DND-41 (cell line): ENCODE results near the gene TMEM74B.

Experiments used
- ATAC-seq: fragments of 200-7000 bp; cut with Tn5 transposase; 3 replicates; pipeline ENCODE4 v1.9.1; 2021; ENCODE audit warnings: low read depth; ENCODE audit not compliant: insufficient read depth
- DNase-seq: peaks from one replicate; pipeline ENCODE4 v3.0.0-alpha.2; 2020
- H2AFZ ChIP-seq: 2 replicates; pipeline ENCODE4 v1.6.0; 2012; ENCODE audit warnings: low read depth, low read length
- H3K27ac ChIP-seq: 2 replicates; pipeline ENCODE4 v1.5.1; 2012; ENCODE audit warnings: low read length, inconsistent platforms
- H3K27me3 ChIP-seq: fragments of 200-600 bp; sonication (generic); 2 replicates; pipeline ENCODE4 v1.6.0; 2012; ENCODE audit warnings: low read length, mild to moderate bottlenecking, inconsistent platforms; ENCODE audit not compliant: insufficient read depth, poor library complexity
- H3K36me3 ChIP-seq: 2 replicates; pipeline ENCODE4 v1.5.1; 2012; ENCODE audit warnings: low read length, inconsistent platforms; ENCODE audit not compliant: insufficient read depth
- H3K4me1 ChIP-seq: 2 replicates; pipeline ENCODE4 v1.5.1; 2012; ENCODE audit warnings: mild to moderate bottlenecking, low read length; ENCODE audit not compliant: insufficient read depth
- H3K4me2 ChIP-seq: 2 replicates; pipeline ENCODE4 v1.6.0; 2012; ENCODE audit warnings: mild to moderate bottlenecking, moderate library complexity, low read length, inconsistent platforms; ENCODE audit not compliant: insufficient read depth
- H3K4me3 ChIP-seq, 2 experiments: fragments of 200-600 bp in 1 of 2; shearing (Covaris generic) in 1 of 2; 2 replicates each; pipeline ENCODE4 v1.5.1; 2012 to 2016; ENCODE audit warnings: inconsistent platforms in 2 of 2, low read length in 2 of 2, mild to moderate bottlenecking in 2 of 2, low read depth in 1 of 2, moderate library complexity in 1 of 2
- H3K79me2 ChIP-seq: 2 replicates; pipeline ENCODE4 v1.6.0; 2012; ENCODE audit warnings: low read length, inconsistent platforms; ENCODE audit not compliant: insufficient read depth
- H3K9ac ChIP-seq: 2 replicates; pipeline ENCODE4 v1.6.0; 2012; ENCODE audit warnings: low read depth, mild to moderate bottlenecking, inconsistent platforms, low read length, moderate library complexity
- H3K9me3 ChIP-seq: 2 replicates; pipeline ENCODE4 v1.5.1; 2012; ENCODE audit warnings: low read length, moderate library complexity, mild to moderate bottlenecking, inconsistent platforms; ENCODE audit not compliant: insufficient read depth, severe bottlenecking
- H4K20me1 ChIP-seq: 2 replicates; pipeline ENCODE4 v1.6.0; 2012; ENCODE audit warnings: low read length; ENCODE audit not compliant: insufficient read depth
- EZH2 ChIP-seq: IDR thresholded peaks from 3 replicates; pipeline ENCODE4 v1.6.1; 2012; ENCODE audit warnings: borderline replicate concordance, low read depth, mild to moderate bottlenecking, moderate library complexity, low read length, inconsistent platforms; ENCODE audit not compliant: severe bottlenecking
- TF ChIP-seq, protein P1 (sequence below): IDR thresholded peaks from 2 replicates; pipeline ENCODE4 v1.5.1; 2012; ENCODE audit warnings: borderline replicate concordance, low read length, moderate library complexity, mild to moderate bottlenecking; ENCODE audit not compliant: poor library complexity, severe bottlenecking; ENCODE audit errors: extremely low read depth

The TMEM74B gene

DNA sequence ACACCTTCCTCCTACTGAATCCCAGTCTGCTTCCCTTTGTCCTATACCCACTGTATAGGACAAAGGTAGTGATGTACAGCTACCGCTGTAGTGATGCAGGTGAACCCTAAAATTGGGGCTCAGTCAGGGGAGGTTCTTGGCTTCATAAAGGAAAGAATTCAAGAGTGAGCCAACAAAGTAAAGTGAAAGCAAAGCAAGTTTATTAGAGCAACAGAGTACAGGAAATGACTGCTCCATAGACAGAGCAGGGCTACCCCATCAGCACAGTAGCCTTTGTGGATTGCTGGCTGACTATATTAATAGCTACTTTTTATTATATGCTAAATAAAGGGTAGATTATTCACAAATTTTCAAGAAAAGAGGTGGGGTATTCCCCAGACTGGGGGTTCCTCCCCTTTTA lies 15.2 kb upstream of the TMEM74B start:
- no peak for DNase-seq
- H3K4me1 ChIP-seq, result no peaks in the 10 kb centered on the region
- H3K9ac ChIP-seq, result no peak overlapping the region
- H3K27ac ChIP-seq, result no peak overlapping the region
- no peaks in the 10 kb centered on the region for H3K27me3 ChIP-seq
- no peaks in the 10 kb centered on the region for H3K36me3 ChIP-seq
- H2AFZ ChIP-seq, result no peak overlapping the region
- H3K4me2 ChIP-seq, result no peak overlapping the region
- no peak for TF ChIP-seq EZH2
- TF ChIP-seq, protein P1, sequence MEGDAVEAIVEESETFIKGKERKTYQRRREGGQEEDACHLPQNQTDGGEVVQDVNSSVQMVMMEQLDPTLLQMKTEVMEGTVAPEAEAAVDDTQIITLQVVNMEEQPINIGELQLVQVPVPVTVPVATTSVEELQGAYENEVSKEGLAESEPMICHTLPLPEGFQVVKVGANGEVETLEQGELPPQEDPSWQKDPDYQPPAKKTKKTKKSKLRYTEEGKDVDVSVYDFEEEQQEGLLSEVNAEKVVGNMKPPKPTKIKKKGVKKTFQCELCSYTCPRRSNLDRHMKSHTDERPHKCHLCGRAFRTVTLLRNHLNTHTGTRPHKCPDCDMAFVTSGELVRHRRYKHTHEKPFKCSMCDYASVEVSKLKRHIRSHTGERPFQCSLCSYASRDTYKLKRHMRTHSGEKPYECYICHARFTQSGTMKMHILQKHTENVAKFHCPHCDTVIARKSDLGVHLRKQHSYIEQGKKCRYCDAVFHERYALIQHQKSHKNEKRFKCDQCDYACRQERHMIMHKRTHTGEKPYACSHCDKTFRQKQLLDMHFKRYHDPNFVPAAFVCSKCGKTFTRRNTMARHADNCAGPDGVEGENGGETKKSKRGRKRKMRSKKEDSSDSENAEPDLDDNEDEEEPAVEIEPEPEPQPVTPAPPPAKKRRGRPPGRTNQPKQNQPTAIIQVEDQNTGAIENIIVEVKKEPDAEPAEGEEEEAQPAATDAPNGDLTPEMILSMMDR, result no peak
- 0 out of 3 replicates have a peak, but pooled peaks have one; percentile 40 for ATAC-seq
- no peak overlapping the region for H3K4me3 ChIP-seq
- peaks cover 2% of the 10 kb centered on the region for H3K9me3 ChIP-seq
- 0 out of 2 replicates have a peak, but pooled peaks cover 4% of the 10 kb centered on the region for H4K20me1 ChIP-seq
- no peaks in the 10 kb centered on the region for H3K79me2 ChIP-seq

DNA sequence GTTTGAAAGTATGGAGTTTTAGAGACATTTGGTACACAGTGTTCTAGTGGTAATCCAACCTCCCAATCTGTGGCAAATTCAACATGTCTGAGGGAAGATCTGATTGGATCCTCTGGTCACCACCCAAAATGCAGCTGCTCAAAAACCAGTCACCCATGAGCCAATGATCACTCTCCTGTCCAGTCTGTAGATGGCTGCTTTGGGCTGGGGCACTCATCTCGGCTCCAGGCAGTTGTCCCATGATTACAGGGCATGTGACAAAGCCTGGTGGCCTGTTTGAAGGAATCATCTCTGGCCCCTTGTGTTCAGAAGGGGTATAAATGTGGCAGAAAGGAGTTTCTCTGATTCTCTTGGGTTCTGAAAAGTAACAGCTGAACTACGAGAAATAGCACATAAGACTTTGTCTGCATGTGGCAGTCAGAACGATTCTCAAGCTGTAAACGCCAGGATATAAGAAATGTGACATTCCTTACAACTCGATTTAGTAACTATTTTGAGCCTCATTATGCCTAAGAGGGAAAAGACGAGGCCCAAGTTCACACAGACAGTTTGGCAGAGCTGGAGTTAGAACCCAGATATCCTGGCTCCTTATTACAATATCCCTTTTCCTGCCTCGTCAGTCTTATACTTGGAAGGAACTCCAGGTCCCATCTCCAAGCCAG lies 14.6 kb upstream of the TMEM74B start:
- Histone ChIP-seq H4K20me1 (0 out of 2 replicates have a peak, but pooled peaks cover 4% of the 10 kb centered on the region), H3K4me3 (no peak overlapping the region), H3K79me2 (no peaks in the 10 kb centered on the region), H3K4me1 (no peaks in the 10 kb centered on the region), H2AFZ (no peak overlapping the region), H3K9me3 (peaks cover 2% of the 10 kb centered on the region), H3K4me2 (no peak overlapping the region), H3K9ac (no peak overlapping the region), H3K36me3 (no peaks in the 10 kb centered on the region), H3K27me3 (no peaks in the 10 kb centered on the region), H3K27ac (no peak overlapping the region)
- ATAC-seq, result no peak
- TF ChIP-seq, protein P1, result no peak
- no peak for TF ChIP-seq EZH2
- no peak for DNase-seq

DNA sequence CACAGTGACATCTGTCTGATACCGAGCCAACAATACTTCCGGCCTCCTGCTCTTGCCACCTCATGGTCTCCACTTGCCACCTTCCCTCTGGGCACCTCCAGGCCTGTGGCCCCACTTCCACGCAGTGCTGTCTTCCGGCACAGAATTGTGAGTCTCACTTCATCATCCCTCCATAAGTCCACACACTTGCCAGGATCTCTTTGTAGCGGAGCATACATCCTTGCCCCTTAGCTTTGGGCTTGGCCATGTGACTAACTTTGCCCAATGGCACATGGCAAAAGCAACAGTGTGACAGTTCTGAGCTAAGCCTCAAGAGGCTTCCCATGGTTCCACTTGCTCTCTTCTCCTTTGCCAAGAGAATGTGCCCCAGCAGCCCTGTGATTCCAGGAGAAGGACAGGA lies 14.0 kb upstream of the TMEM74B start:
- no peak for ATAC-seq
- Histone ChIP-seq H2AFZ (no peak overlapping the region), H3K9ac (no peak overlapping the region)

More for the DNA sequence above, 14.0 kb upstream of the TMEM74B start:
- no peaks in the 10 kb centered on the region for H3K36me3 ChIP-seq
- H3K4me3 ChIP-seq, result no peak overlapping the region
- H3K79me2 ChIP-seq, result no peaks in the 10 kb centered on the region
- H3K27ac ChIP-seq, result no peak overlapping the region
- no peaks in the 10 kb centered on the region for H3K27me3 ChIP-seq
- no peak overlapping the region for H3K4me2 ChIP-seq
- no peaks in the 10 kb centered on the region for H3K4me1 ChIP-seq
- TF ChIP-seq, protein P1, result no peak
- TF ChIP-seq EZH2, result no peak
- no peak for DNase-seq
- peaks cover 2% of the 10 kb centered on the region for H3K9me3 ChIP-seq
- H4K20me1 ChIP-seq, result 0 out of 2 replicates have a peak, but pooled peaks cover 4% of the 10 kb centered on the region
